Endometrial microvascular endothelial cells (primary cell): ENCODE results near the gene DNAJC28. TPM values are rescaled to one million over a fixed set of nuclear protein-coding genes. Genes with fewer than 3 reads are reported as not detected.

Experiments
- in situ Hi-C: cut with HindIII; loops from 2 replicates; pipeline ENCODE4 v1.10.0; 2017; ENCODE audit warnings: low sequenced_read_pairs, low pct_unique_long_range_greater_than_20kb; ENCODE audit errors: inconsistent ontology term
- total RNA-seq: library from RNA; depleted of rRNA; stranded (reverse); fragments of >200 nt; gene quantifications from one replicate; pipeline ENCODE4 v1.2.3, GENCODE V29; 2015; ENCODE audit errors: inconsistent ontology term

DNAJC28 gene
- total RNA-seq, 1 donor from 2014 or later: 1.3 TPM

GRCh38 chr21:33444499-33444898 lies 47.0 kb downstream of the DNAJC28 start:
- in situ Hi-C loops: no loop called here

DNA sequence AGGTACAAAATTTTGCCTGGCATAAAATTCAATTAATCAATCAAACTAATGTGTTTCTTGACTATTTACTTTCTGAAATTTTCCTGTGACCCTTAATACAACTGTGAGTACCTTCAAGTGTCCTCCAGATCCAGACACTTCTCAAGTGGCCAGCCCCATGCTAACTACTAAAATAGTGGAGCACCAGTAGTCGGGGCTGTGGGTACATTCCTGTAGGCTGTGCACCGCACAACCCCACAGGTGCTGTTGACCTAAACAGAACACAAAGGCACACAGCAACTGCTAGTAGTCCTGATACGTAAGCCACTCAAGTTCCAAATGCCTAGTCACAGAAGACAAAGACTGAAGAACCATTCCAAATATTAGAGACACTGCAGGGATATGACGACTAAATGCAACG lies 48.3 kb downstream of the DNAJC28 start:
- in situ Hi-C loops: no loop called here

GRCh38 chr21:33441489-33442477 lies 49.7 kb downstream of the DNAJC28 start:
- in situ Hi-C loops: no loop called here

Other genes with a start within 250 kb of the DNAJC28 start
- 45.9 TPM for gene IL10RB, start 225.3 kb downstream of the DNAJC28 start, total RNA-seq
- gene IFNAR1, start 166.7 kb downstream of the DNAJC28 start, total RNA-seq: 22.2 TPM
- 54.6 TPM for gene IFNGR2, start 88.3 kb downstream of the DNAJC28 start, total RNA-seq
- gene TMEM50B, start 11.7 kb downstream of the DNAJC28 start, total RNA-seq: 32.2 TPM
- 131 TPM for gene GART, start 50.4 kb upstream of the DNAJC28 start, total RNA-seq
- gene SON, start 51.3 kb upstream of the DNAJC28 start, total RNA-seq: 130 TPM
- 49.7 TPM for gene DONSON, start 97.0 kb upstream of the DNAJC28 start, total RNA-seq
- gene CRYZL1, start 150.0 kb upstream of the DNAJC28 start, total RNA-seq: 25.8 TPM
- 54.2 TPM for gene ITSN1, start 150.8 kb upstream of the DNAJC28 start, total RNA-seq